Choroid plexus epithelial cell (primary cell): ENCODE results near the gene ZNF212.

Experiments used
- DNase-seq: peaks from one replicate; pipeline ENCODE4 v3.0.0-alpha.2; 2010; ENCODE audit warnings: low read depth
- H3K4me3 ChIP-seq: 2 replicates; pipeline ENCODE4 v1.5.1; 2011; ENCODE audit warnings: low read depth, mild to moderate bottlenecking, control low read depth, low read length, moderate library complexity
- CTCF ChIP-seq: conservative IDR thresholded peaks from 2 replicates; pipeline ENCODE4 v1.5.1; 2011; ENCODE audit warnings: low read depth, mild to moderate bottlenecking, control low read depth, inconsistent platforms, low read length, moderate library complexity

ZNF212 gene

GRCh38 chr7:149285603-149286002 is 46.2 kb downstream of the ZNF212 start:
- H3K4me3 ChIP-seq: peak overlapping the region; percentile 75
- TF ChIP-seq CTCF: no peak
- DNase-seq: peak; percentile 44

GRCh38 chr7:149286811-149287400 is 47.5 kb downstream of the ZNF212 start:
- no peak for TF ChIP-seq CTCF
- H3K4me3 ChIP-seq: no peak overlapping the region
- peak; percentile 17 for DNase-seq

- H3K4me3 ChIP-seq: no peak overlapping the region
- no peak for DNase-seq
- TF ChIP-seq CTCF: no peak
Measured at GRCh38 chr7:149287622-149288021, 48.2 kb downstream of the ZNF212 start.

- TF ChIP-seq CTCF: no peak
- DNase-seq: no peak
- H3K4me3 ChIP-seq: no peak overlapping the region
Measured at GRCh38 chr7:149289262-149289661, 49.8 kb downstream of the ZNF212 start.

GRCh38 chr7:149289856-149290255 is 50.4 kb downstream of the ZNF212 start:
- no peak for TF ChIP-seq CTCF
- no peak for DNase-seq
- no peak overlapping the region for H3K4me3 ChIP-seq

- no peak for TF ChIP-seq CTCF
- DNase-seq: no peak
- H3K4me3 ChIP-seq: no peak overlapping the region
Measured at GRCh38 chr7:149291036-149291780, 51.8 kb downstream of the ZNF212 start.
